Measurements from ENCODE around the gene SUCLA2.

The SUCLA2 gene

GRCh38 chr13:48001114-48001881 is at the start of gene SUCLA2:
TSS of gene SUCLA2 (minus strand) at chr13:48001273. CDS start at chr13:48001269, 4 bp downstream.
- CTCF ChIA-PET = interaction anchor here (1.6 kb wide), 1 partner anchor 37 kb away, joined by 6 read pairs; the partner anchor contains the start of gene NUDT15

DNA sequence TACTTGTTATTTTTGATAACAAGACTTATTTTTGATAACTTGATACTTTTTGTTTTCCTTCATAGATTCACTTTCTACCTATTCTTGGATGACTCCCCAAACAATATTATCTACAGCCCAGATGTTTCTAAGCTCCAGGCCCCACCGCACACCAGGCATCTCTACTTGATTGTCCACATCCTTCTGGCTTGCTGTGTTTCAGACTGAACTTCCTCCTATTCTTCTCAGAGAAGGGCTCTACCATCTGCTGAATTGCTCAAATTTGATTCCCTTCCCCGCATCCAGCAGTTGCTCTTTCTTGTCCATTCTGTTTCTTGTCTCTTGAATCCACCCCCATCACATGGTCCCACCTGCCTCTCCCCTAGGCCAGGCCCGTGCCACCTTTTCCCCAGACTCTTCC is 49.5 kb upstream of the SUCLA2 start:
- Mint-ChIP-seq H3K27me3 (no peaks in the 10 kb centered on the region), H3K9me3 (no peaks in the 10 kb centered on the region), H3K27ac (no peak overlapping the region), H3K4me3 (no peak overlapping the region), H3K4me1 (peaks cover 5% of the 10 kb centered on the region), H3K36me3 (peaks cover 59% of the 10 kb centered on the region)
- no peak for DNase-seq
- CTCF ChIA-PET = no interaction called here

More at GRCh38 chr13:48001114-48001881, at the start of gene SUCLA2:
- Mint-ChIP-seq H3K9me3 (no peaks in the 10 kb centered on the region), H3K4me1 (peaks cover 32% of the 10 kb centered on the region), H3K27ac (peak within 1 kb of the TSS; percentile 93), H3K4me3 (peak within 1 kb of the TSS; percentile 94), H3K36me3 (peaks cover 17% of the 10 kb centered on the region), H3K27me3 (no peaks in the 10 kb centered on the region)
- DNase-seq = peak; percentile 93

DNA sequence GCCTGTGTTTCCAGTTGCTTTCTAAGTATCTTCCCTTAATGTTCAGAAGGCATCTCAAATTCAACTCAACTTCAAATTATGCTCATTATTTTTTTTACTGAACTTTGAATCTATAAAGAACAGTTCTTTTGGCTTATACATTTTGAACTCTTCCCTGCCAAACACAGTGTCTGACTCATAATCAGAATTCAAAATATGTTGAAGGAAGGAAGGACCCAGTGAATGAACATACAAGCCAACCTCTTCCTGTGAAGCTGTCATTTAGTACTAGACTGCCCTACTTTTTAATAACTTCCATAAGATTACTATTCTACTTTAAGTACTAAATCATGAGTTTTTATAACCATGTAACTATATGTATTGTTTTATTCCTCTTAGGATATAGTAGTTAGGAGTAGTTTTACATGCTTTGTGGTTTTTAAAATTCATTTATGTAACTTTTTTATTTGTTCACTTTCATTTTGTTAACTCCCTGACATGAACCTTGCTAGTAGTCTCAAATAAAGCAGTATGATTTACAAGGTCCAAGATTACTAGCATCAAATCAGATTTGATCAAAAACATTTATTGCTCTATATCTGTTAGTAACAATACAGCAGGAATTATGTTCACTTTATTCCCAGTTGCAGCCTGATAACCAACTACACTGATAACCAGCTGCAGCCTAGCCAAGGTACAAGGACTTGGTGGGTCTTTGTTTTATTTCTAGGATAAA is 42.9 kb upstream of the SUCLA2 start:
- CTCF ChIA-PET = interaction anchor here (1.2 kb wide), 1 partner anchor 51 kb away, joined by 4 read pairs; the partner anchor contains the start of gene MED4
- no peak for DNase-seq
- H3K9me3 Mint-ChIP-seq = no peaks in the 10 kb centered on the region
- peak overlapping the region; percentile 79 for H3K27ac Mint-ChIP-seq
- H3K27me3 Mint-ChIP-seq = no peaks in the 10 kb centered on the region
- peaks cover 42% of the 10 kb centered on the region for H3K4me1 Mint-ChIP-seq
- peak overlapping the region; percentile 13 for H3K4me3 Mint-ChIP-seq
- peaks cover 54% of the 10 kb centered on the region for H3K36me3 Mint-ChIP-seq

DNA sequence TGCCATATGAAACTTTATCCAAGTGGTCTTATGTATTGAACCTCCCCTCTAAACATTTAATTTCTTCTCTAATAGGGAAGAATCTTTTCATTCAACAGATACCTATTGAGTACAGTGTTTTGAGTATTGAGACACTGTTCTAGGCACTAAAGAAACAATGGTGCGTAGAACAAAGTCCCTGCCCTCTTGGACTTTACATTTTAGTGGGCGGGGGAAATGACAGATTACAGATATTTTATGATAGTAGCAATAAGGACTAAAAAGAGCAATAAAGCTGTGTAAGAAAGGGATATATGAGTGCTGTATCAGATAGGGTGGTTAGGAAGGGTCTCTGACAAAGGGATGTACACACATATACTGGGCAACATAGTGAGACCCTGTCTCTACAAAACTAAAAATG is 41.8 kb upstream of the SUCLA2 start:
- no peaks in the 10 kb centered on the region for H3K9me3 Mint-ChIP-seq
- peaks cover 48% of the 10 kb centered on the region for H3K36me3 Mint-ChIP-seq
- H3K27ac Mint-ChIP-seq = peak overlapping the region; percentile 22
- no peak overlapping the region for H3K4me3 Mint-ChIP-seq
- H3K4me1 Mint-ChIP-seq = peaks cover 53% of the 10 kb centered on the region
- CTCF ChIA-PET = interaction anchor here (1.0 to 1.2 kb wide), 2 partner anchors 52 kb away, joined by 3 to 4 read pairs; partner anchors contain the start of gene MED4
- H3K27me3 Mint-ChIP-seq = peaks cover under 1% of the 10 kb centered on the region
- DNase-seq = no peak

DNA sequence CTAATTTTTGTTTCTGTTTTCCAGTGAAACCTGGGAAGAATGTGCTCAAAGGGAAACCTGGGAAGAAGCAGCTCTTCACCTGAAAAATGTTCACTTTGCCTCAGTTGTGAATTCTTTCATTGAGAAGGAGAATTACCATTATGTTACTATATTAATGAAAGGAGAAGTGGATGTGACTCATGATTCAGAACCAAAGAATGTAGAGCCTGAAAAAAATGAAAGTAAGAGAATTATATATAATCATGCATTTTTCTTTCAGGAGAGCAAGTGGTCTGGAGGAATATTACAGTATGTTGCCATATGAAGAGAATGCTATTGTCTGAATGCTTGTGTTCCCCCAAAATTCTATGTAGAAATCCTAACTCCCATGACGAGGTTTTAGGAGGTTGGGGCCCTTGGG is 39.8 kb upstream of the SUCLA2 start:
- H3K9me3 Mint-ChIP-seq = no peaks in the 10 kb centered on the region
- H3K4me3 Mint-ChIP-seq = no peak overlapping the region
- peaks cover 68% of the 10 kb centered on the region for H3K4me1 Mint-ChIP-seq
- peaks cover 43% of the 10 kb centered on the region for H3K36me3 Mint-ChIP-seq
- CTCF ChIA-PET = no interaction called here
- no peak for DNase-seq
- no peak overlapping the region for H3K27ac Mint-ChIP-seq
- H3K27me3 Mint-ChIP-seq = peaks cover 5% of the 10 kb centered on the region

DNA sequence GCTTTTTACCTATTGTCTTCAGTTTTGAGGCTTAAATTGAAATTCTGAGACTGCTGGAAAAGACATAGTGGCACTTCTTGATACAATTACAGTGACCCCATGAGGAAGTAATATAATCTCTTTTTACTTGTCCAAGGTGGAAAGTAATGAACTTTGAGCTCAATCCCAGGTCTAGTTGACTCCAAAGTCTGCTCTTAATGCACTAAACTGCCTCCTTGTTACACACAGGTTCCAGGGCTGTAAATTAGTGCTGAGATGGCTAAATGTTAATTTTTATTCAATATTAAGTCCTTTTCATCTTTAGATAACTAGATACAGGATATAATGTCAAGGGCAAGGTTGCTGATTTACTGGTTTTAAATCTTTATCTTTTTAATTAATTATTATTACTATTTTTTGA is 39.0 kb upstream of the SUCLA2 start:
- Mint-ChIP-seq H3K36me3 (peaks cover 42% of the 10 kb centered on the region), H3K4me3 (no peak overlapping the region), H3K4me1 (peaks cover 64% of the 10 kb centered on the region), H3K27ac (no peak overlapping the region), H3K9me3 (no peaks in the 10 kb centered on the region), H3K27me3 (peaks cover 5% of the 10 kb centered on the region)
- CTCF ChIA-PET = interaction anchor here (2.3 kb wide), 1 partner anchor 30 kb away, joined by 6 read pairs; no protein-coding TSS in a partner anchor
- no peak for DNase-seq

- peak overlapping the region; percentile 96 for H3K27ac Mint-ChIP-seq
- CTCF ChIA-PET = interaction anchor here (1.1 to 2.3 kb wide), 8 partner anchors 9 to 194 kb away, joined by 3 to 22 read pairs (median 6); partner anchors contain the start of genes ITM2B, MED4 and SUCLA2
- peak overlapping the region; percentile 96 for H3K4me3 Mint-ChIP-seq
- DNase-seq = no peak
- peaks cover 59% of the 10 kb centered on the region for H3K4me1 Mint-ChIP-seq
- no peaks in the 10 kb centered on the region for H3K9me3 Mint-ChIP-seq
- peaks cover 51% of the 10 kb centered on the region for H3K36me3 Mint-ChIP-seq
- peaks cover 5% of the 10 kb centered on the region for H3K27me3 Mint-ChIP-seq
Measured at GRCh38 chr13:48038761-48039160, 37.7 kb upstream of the SUCLA2 start.

DNA sequence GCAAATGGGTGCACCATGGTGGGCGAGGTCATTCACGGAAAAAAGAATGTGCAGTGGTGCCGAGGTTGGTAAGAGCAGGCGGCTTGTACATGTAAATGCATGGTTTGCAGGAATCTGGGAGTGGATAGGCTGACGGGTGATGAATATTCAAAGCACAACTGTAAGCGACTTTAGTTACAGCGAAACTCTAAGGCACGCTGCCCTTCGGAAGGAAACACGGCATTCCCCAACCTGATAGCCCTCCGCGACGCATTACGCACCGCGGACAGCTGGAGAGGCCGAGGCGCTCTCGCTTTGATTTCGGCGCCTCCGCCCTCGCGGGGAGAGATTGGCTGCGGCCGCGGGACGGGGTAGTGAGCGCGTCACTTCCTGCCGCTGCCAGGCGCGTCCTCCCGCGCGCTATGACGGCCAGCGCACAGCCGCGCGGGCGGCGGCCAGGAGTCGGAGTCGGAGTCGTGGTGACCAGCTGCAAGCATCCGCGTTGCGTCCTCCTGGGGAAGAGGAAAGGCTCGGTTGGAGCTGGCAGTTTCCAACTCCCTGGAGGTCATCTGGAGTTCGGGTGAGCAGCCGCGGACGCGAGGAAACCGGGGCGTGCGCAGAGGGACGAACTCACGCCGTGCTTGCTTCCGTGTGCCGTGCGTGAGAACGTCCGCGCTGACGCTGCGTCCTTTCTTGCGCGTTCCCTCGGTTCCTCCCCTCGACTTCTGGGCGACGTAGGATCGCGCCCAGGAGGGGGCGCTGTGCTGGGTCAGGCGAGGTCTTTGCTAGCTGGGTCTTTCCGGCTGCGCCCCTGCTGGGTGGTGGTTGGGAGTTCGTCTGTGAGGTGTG is 36.5 kb upstream of the SUCLA2 start, which contains the start of gene NUDT15:
Gene NUDT15, plus strand, starts transcription at position 381 of the 828 bp plus-strand sequence. Its CDS starts 21 bp downstream, at position 402.
- CTCF ChIA-PET = interaction anchor here (1.0 to 2.3 kb wide), 13 partner anchors 10 to 239 kb away, joined by 3 to 22 read pairs (median 4); partner anchors contain the start of genes ITM2B, MED4 and SUCLA2
- Mint-ChIP-seq H3K36me3 (peaks cover 48% of the 10 kb centered on the region), H3K27me3 (peaks cover 5% of the 10 kb centered on the region), H3K4me3 (peak within 1 kb of the TSS; percentile 96), H3K27ac (peak within 1 kb of the TSS; percentile 96), H3K9me3 (peaks cover 6% of the 10 kb centered on the region), H3K4me1 (peaks cover 48% of the 10 kb centered on the region)
- peak; percentile 97 for DNase-seq

DNA sequence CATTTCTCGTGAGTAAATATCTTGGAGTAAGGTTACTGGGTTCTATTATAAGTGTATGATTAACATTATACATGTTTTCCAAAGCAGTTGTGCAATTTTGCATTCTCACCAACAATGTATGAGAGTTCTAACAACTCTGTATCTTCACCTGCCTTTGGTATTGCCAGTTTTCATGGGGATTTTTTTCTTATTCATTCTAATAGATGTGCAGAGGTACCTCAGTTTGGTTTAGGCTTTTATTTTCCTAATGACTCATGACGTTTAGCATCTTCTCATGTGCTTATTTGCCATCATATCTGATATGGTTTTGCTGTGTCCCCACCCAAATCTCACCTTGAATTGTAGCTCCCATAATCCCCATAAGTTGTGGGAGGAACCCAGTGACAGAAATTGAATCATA is 28.8 kb upstream of the SUCLA2 start:
- DNase-seq = no peak
- Mint-ChIP-seq H3K27ac (no peak overlapping the region), H3K4me1 (peaks cover 7% of the 10 kb centered on the region), H3K36me3 (peaks cover 47% of the 10 kb centered on the region), H3K4me3 (no peak overlapping the region), H3K9me3 (peaks cover 30% of the 10 kb centered on the region), H3K27me3 (no peaks in the 10 kb centered on the region)
- CTCF ChIA-PET = no interaction called here

GRCh38 chr13:48028066-48028465 is 27.0 kb upstream of the SUCLA2 start:
- no peak for DNase-seq
- H3K4me3 Mint-ChIP-seq = no peak overlapping the region
- H3K4me1 Mint-ChIP-seq = peaks cover 3% of the 10 kb centered on the region
- H3K36me3 Mint-ChIP-seq = peaks cover 36% of the 10 kb centered on the region
- peaks cover 28% of the 10 kb centered on the region for H3K9me3 Mint-ChIP-seq
- no peak overlapping the region for H3K27ac Mint-ChIP-seq
- H3K27me3 Mint-ChIP-seq = no peaks in the 10 kb centered on the region
- CTCF ChIA-PET = no interaction called here

- no peak for DNase-seq
- Mint-ChIP-seq H3K27ac (no peak overlapping the region), H3K27me3 (no peaks in the 10 kb centered on the region), H3K36me3 (peaks cover 6% of the 10 kb centered on the region), H3K4me1 (no peaks in the 10 kb centered on the region), H3K9me3 (no peaks in the 10 kb centered on the region), H3K4me3 (no peak overlapping the region)
- CTCF ChIA-PET = no interaction called here
Measured at GRCh38 chr13:48019796-48020195, 18.7 kb upstream of the SUCLA2 start.

GRCh38 chr13:48018637-48019036 is 17.6 kb upstream of the SUCLA2 start:
- H3K4me1 Mint-ChIP-seq = no peaks in the 10 kb centered on the region
- H3K27ac Mint-ChIP-seq = no peak overlapping the region
- H3K9me3 Mint-ChIP-seq = no peaks in the 10 kb centered on the region
- H3K27me3 Mint-ChIP-seq = no peaks in the 10 kb centered on the region
- no peak for DNase-seq
- H3K36me3 Mint-ChIP-seq = peaks cover 10% of the 10 kb centered on the region
- no peak overlapping the region for H3K4me3 Mint-ChIP-seq
- CTCF ChIA-PET = no interaction called here

- H3K27me3 Mint-ChIP-seq = no peaks in the 10 kb centered on the region
- H3K4me1 Mint-ChIP-seq = no peaks in the 10 kb centered on the region
- peaks cover 16% of the 10 kb centered on the region for H3K36me3 Mint-ChIP-seq
- H3K4me3 Mint-ChIP-seq = no peak overlapping the region
- DNase-seq = no peak
- peaks cover 2% of the 10 kb centered on the region for H3K9me3 Mint-ChIP-seq
- H3K27ac Mint-ChIP-seq = no peak overlapping the region
- CTCF ChIA-PET = interaction anchor here (1.0 kb wide), 1 partner anchor 23 kb away, joined by 4 read pairs; the partner anchor contains the start of gene NUDT15
Measured at GRCh38 chr13:48014359-48014758, 13.3 kb upstream of the SUCLA2 start.

DNA sequence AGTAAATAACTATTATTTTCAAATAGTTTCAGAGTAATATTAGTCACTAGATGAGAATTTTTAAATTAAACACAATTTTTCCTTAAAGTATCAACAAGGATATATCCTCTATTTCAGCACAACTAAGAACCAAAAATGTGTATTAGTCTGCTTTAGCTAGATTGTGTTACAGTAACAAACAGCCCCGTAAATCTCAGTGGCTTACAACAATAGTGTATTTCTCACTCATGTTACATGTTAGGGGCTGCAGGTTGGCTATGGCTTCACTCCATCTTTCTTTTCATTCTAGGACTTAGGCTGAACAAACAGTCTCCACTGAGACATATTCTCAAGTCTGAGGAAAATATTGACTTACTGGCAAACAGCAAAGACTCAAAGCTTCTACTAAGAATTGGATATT is 11.6 kb upstream of the SUCLA2 start:
- no peaks in the 10 kb centered on the region for H3K27me3 Mint-ChIP-seq
- no peak overlapping the region for H3K4me3 Mint-ChIP-seq
- no peak for DNase-seq
- H3K9me3 Mint-ChIP-seq = peaks cover 2% of the 10 kb centered on the region
- peaks cover 26% of the 10 kb centered on the region for H3K36me3 Mint-ChIP-seq
- peaks cover 5% of the 10 kb centered on the region for H3K4me1 Mint-ChIP-seq
- no peak overlapping the region for H3K27ac Mint-ChIP-seq
- CTCF ChIA-PET = no interaction called here
